ENCODE results near the gene IGFBP5. TPM values are rescaled to one million over a fixed set of nuclear protein-coding genes. Genes with fewer than 3 reads are reported as not detected.
A peak's percentile ranks its signal among the peaks of the same experiment; 100 is the strongest.

IGFBP5 gene
- total RNA-seq, 2 donors from 2014 or later: 169 to 554 TPM

DNA sequence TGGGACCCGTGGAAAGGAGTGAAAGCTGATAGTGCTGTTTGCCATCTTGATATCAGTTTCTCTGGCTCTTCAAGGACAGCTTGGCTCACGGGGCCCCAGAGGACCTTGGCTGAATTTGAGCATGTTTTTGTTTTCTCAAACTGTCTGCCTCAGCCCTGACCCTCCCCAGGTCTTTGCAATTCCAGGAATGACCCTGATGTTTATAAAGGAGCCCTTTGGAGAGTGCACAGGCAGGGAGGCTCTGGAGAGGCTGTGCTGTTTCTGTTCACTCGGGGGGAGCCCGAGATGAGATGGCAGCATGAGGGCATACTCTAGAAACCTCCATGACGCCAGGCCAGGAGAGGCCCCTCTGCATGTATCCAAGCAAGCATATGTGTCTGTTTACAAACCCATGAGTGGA is 45.8 kb downstream of the IGFBP5 start:
- Histone ChIP-seq H3K4me1 (peaks cover 0 to 13% of the 10 kb centered on the region in 2 donors), H3K36me3 (no peaks in the 10 kb centered on the region), H3K4me3 (no peak overlapping the region), H3K9me3 (no peaks in the 10 kb centered on the region), H3K27me3 (no peaks in the 10 kb centered on the region), H3K27ac (no peak overlapping the region)
- TF ChIP-seq, protein P1, sequence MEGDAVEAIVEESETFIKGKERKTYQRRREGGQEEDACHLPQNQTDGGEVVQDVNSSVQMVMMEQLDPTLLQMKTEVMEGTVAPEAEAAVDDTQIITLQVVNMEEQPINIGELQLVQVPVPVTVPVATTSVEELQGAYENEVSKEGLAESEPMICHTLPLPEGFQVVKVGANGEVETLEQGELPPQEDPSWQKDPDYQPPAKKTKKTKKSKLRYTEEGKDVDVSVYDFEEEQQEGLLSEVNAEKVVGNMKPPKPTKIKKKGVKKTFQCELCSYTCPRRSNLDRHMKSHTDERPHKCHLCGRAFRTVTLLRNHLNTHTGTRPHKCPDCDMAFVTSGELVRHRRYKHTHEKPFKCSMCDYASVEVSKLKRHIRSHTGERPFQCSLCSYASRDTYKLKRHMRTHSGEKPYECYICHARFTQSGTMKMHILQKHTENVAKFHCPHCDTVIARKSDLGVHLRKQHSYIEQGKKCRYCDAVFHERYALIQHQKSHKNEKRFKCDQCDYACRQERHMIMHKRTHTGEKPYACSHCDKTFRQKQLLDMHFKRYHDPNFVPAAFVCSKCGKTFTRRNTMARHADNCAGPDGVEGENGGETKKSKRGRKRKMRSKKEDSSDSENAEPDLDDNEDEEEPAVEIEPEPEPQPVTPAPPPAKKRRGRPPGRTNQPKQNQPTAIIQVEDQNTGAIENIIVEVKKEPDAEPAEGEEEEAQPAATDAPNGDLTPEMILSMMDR (IDR thresholded peaks at IDR 0.05): no peak
- DNase-seq (ENCODE audit: low spot score): no peak

DNA sequence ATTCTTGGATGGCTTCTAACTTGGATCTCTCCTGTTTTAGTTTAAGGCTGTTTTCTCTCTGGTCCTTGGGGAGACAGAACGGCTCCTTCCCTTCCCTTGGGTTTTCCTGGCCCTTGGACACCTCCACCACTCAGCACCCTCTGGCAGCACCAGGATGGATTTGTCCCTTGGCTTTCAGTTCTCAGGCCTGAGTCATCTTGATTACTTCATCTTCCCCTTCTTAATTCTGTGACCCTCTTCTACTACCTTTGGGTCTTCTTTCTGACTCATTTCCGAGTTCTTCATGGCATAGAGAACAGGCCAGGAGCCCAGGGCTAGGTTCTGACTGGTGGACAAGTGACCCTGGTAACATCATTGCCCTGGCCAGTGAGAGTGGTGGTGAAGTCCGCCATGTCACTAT is 47.2 kb downstream of the IGFBP5 start:
- no peaks in the 10 kb centered on the region for H3K27me3 ChIP-seq
- TF ChIP-seq, protein P1 (IDR thresholded peaks at IDR 0.05): no peak
- H3K36me3 ChIP-seq: no peaks in the 10 kb centered on the region
- H3K9me3 ChIP-seq: no peaks in the 10 kb centered on the region
- no peak for DNase-seq (ENCODE audit: low spot score)
- no peak overlapping the region for H3K4me3 ChIP-seq
- no peak overlapping the region for H3K27ac ChIP-seq
- peaks cover 0 to 24% of the 10 kb centered on the region in 2 donors for H3K4me1 ChIP-seq

DNA sequence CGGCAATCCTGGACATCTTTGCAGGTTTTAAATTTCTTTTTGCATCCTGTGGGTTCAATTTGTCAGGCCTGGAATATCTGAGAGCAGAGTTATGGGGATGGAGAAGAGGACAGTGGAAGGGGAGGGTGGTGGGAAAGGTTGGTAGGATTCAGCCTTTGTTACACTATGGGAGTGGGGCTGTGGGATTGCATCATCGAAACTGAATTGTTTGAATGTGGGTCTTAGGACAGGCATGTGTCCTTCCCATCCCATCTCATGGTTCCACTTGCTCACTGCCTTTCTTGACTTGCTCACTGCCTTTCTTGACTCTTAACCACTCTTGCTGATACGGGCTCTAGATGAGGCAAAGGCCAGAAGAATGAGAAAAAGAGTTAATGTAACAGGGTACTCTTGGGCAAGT is 49.2 kb downstream of the IGFBP5 start:
- no peak for DNase-seq (ENCODE audit: low spot score)
- Histone ChIP-seq H3K27ac (no peak overlapping the region), H3K9me3 (no peaks in the 10 kb centered on the region), H3K4me3 (no peak overlapping the region), H3K36me3 (no peaks in the 10 kb centered on the region), H3K4me1 (peaks cover 0 to 24% of the 10 kb centered on the region in 2 donors), H3K27me3 (no peaks in the 10 kb centered on the region)
- TF ChIP-seq, protein P1 (IDR thresholded peaks at IDR 0.05): no peak

DNA sequence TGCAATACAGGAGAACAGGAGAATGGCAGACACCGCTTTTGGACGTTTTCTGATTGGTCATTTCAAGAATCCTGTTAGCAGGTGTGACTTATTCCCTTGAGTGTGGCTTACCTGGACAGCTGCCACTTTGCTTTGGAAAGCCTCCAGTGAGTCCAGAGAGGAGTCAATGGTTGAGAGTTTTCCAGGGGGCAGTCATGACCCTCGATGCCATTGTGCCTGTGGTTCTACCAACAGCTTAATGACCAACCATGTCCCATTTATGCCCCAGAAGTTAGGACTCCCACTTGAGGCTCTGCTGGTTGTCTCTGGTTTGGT is 49.8 kb downstream of the IGFBP5 start:
- no peak for DNase-seq (ENCODE audit: low spot score)
- Histone ChIP-seq H3K27ac (peak overlapping the region in 1 of 2 donors; percentile 56), H3K27me3 (no peaks in the 10 kb centered on the region), H3K4me3 (no peak overlapping the region), H3K4me1 (peaks cover 0 to 24% of the 10 kb centered on the region in 2 donors), H3K9me3 (no peaks in the 10 kb centered on the region), H3K36me3 (no peaks in the 10 kb centered on the region)
- TF ChIP-seq, protein P1 (IDR thresholded peaks at IDR 0.05): no peak

DNA sequence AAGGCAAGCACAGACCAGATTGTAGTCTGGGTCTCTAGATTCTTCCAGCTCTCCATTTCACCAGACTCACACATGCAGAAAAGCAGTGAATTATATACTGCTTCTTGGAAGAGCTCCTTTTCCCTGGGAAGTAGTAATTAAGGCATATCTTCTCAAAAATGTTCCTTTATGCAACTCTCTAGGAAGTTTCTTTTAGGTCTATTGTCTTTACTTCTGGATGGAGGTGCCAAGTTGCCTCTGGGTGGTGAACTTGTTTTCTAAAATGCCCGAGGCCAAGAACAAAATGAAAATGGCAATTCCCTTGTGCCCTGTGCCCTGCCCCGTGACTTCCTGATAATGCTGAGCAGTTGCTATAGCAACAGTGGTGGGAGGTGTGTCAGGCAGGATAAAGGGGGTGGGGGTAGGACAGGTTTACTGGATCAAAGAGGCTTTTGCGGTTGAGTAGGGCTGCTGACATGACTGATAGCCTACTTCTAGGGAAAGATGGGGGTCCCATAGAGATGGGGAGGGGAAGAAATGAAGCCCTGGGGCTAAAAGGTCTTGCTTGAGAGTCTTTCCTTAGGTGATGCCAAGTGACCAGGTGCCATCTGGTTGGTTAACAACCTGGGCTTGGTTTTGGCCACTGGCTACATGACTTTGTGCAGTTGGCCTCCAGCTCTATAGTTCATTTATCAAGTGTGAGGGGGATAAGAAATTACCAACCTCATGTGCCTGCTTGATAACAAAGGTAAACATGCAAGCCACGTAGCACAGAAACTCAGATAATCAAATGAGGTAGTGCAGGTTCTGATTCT is 50.3 kb downstream of the IGFBP5 start:
- no peak for DNase-seq (ENCODE audit: low spot score)
- Histone ChIP-seq H3K36me3 (no peaks in the 10 kb centered on the region), H3K27ac (peak overlapping the region in 1 of 2 donors; percentile 56), H3K4me3 (no peak overlapping the region), H3K27me3 (no peaks in the 10 kb centered on the region), H3K9me3 (no peaks in the 10 kb centered on the region), H3K4me1 (peaks cover 0 to 24% of the 10 kb centered on the region in 2 donors)
- TF ChIP-seq, protein P1 (IDR thresholded peaks at IDR 0.05): no peak
